HUDEP-2 (cell line): ENCODE results near the gene IL17RE.
"Not testable (repeated sequence)": the region's sequence is repeated elsewhere in the genome, so short reads cannot be mapped to it uniquely, and the experiment has no call there.

ENCODE experiments used
- DNase-seq, 76 experiments: peaks; one replicate each; lab custom pipeline; 2025; ENCODE audit not compliant: unreplicated experiment in 76 of 76; lab: John Stamatoyannopoulos, UW

IL17RE gene

GRCh38 chr3:9930804-9931418 lies 28.3 kb downstream of the IL17RE start:
- DNase-seq: peak in 3 of 76 experiments; percentile 7 to 13 (median 8)

GRCh38 chr3:9932535-9932842 lies 29.8 kb downstream of the IL17RE start:
- no peak for DNase-seq

- DNase-seq: peak in 72 of 76 experiments; percentile 14 to 84 (median 68)
Observed at GRCh38 chr3:9932843-9933560, 30.4 kb downstream of the IL17RE start.

DNA sequence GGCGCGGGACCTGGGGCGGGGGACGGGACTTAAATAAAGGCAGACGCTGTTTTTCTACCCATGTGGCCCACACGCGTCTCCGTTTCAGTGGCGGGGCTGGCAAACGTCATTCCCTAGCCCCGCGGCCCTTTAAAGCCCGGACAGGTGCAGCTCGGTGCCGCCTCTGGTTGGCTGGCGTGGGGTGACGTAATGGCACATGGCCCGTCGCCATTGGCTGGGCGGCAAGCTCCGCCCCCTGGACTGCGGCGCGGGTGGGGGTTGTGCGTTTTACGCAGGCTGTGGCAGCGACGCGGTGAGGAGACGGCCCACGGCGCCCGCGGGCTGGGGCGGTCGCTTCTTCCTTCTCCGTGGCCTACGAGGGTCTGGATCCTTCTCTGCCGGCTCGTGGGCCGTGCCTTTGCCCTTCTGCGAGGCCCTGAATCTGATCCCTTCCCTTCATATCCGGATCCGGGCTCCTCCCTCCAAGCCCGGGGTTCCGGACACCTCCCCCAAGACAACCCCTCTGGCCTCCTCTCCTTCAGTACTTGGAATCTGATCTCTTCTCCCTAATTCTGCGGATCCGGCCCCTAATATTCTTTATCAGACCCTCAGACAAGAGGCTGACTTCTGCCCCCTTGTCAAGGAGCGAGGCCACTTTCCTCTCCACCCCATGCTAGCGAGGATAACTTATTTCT lies 31.1 kb downstream of the IL17RE start, which contains the start of gene CRELD1:
Gene CRELD1 (plus strand): TSS at position 274 of the 674 bp plus-strand sequence. CDS start 605 bp downstream, outside the sequence.
- DNase-seq: peak in 74 of 76 experiments; percentile 60 to 96 (median 91)

DNA sequence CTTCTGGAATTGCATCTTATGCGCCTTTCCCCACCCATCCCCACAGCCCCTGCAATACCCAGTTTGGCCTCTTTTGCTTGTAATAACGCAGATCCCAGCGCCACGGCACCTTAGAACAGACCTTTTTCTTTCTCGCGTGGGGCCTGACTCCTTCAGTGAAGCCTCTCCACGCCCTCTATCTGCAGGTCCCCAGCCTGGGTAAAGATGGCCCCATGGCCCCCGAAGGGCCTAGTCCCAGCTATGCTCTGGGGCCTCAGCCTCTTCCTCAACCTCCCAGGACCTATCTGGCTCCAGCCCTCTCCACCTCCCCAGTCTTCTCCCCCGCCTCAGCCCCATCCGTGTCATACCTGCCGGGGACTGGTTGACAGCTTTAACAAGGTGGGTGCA lies 31.6 kb downstream of the IL17RE start:
- peak in 9 of 76 experiments; percentile 24 to 48 (median 41) for DNase-seq

- DNase-seq: no peak
Observed at GRCh38 chr3:9934993-9935392, 32.3 kb downstream of the IL17RE start.

DNA sequence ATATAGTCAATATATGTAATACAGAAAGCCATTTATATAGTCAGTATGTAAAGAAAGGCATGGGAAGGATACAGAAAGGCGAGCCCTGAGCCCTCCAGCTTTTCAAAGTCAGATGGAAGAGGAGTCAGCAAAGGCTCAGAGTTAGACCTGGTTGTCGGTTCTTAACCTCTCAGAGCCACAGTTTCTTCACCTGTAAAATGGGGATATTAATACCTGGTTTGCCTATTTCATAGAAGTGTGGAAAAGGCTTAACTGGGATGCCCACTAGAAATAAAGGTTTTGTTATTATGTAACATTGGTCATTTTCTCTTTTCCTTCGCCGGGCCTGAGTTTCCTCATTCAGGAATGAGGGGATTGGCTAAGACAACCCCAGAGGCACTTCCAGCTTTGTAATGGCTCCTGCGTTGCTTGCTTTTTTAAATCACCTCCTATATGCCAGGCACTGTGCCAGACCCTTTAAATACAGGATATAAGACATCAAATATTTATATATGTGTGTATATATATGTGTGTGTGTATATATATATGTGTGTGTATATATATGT lies 33.4 kb downstream of the IL17RE start:
- DNase-seq: no peak

- peak in 3 of 76 experiments; percentile 8 to 18 (median 9) for DNase-seq
Observed at GRCh38 chr3:9937486-9938238, 35.0 kb downstream of the IL17RE start.

- no peak for DNase-seq
Observed at GRCh38 chr3:9938966-9939365, 36.3 kb downstream of the IL17RE start.

GRCh38 chr3:9939906-9940305 lies 37.3 kb downstream of the IL17RE start:
- not testable (repeated sequence) for DNase-seq

DNA sequence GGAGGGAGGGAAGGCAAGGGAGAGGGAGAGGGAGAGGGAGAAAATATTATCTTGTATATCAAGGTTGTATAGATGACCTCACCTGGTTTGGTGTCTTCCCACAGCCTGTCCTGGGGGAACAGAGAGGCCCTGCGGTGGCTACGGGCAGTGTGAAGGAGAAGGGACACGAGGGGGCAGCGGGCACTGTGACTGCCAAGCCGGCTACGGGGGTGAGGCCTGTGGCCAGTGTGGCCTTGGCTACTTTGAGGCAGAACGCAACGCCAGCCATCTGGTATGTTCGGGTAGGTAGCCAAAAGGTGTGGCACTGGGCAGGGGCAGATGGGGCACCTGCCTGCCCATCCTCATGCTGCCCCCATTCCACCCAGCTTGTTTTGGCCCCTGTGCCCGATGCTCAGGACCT lies 38.1 kb downstream of the IL17RE start:
- DNase-seq: no peak

DNA sequence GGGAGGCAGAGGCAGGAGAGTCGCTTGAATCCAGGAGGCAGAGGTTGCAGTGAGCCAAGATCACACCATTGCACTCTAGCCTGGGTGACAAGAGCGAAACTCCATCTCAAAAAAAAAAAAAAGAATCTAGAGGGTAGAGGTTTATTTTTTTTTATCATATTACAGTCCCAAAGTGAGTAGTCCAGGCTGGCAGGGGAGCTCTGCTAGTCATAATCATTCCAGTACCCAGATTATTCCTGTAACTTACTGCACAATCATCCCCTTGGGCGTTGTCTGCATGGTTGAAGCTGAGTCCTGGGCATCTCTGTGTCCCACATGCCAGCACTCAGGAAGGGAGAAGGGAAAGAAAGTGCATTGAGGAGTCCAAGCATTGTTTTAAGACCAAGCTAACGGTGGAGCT lies 39.5 kb downstream of the IL17RE start:
- no peak for DNase-seq

DNA sequence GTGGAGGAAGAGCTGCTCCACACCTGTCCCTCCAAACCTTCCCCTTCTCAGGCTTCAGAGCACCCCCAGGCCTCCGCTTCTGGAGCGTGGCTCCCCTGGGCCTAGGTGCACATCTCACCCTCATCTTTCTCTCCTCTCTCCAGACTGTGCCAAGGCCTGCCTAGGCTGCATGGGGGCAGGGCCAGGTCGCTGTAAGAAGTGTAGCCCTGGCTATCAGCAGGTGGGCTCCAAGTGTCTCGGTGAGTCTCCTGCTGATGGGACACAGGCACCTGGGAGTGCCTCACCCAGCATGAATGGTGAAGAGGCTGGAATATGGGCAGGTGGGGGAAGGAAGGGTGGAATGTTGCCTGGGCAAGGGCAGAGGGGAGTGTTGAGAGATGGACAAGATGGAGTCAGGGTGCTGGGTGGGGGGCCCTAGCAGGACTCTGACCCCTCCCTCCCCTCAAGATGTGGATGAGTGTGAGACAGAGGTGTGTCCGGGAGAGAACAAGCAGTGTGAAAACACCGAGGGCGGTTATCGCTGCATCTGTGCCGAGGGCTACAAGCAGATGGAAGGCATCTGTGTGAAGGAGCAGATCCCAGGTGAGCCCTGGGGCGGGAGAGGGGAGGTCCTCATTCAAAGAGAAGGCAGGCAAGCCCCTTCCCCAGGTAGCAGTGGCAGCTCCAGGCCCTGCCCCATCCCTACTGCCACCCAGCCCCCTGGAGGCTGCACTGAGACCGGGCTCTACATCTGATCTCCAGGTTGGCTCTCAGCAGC lies 40.5 kb downstream of the IL17RE start:
- no peak for DNase-seq

- DNase-seq: no peak
Observed at GRCh38 chr3:9944271-9944670, 41.6 kb downstream of the IL17RE start.

- no peak for DNase-seq
Observed at GRCh38 chr3:9945358-9945757, 42.7 kb downstream of the IL17RE start.

DNA sequence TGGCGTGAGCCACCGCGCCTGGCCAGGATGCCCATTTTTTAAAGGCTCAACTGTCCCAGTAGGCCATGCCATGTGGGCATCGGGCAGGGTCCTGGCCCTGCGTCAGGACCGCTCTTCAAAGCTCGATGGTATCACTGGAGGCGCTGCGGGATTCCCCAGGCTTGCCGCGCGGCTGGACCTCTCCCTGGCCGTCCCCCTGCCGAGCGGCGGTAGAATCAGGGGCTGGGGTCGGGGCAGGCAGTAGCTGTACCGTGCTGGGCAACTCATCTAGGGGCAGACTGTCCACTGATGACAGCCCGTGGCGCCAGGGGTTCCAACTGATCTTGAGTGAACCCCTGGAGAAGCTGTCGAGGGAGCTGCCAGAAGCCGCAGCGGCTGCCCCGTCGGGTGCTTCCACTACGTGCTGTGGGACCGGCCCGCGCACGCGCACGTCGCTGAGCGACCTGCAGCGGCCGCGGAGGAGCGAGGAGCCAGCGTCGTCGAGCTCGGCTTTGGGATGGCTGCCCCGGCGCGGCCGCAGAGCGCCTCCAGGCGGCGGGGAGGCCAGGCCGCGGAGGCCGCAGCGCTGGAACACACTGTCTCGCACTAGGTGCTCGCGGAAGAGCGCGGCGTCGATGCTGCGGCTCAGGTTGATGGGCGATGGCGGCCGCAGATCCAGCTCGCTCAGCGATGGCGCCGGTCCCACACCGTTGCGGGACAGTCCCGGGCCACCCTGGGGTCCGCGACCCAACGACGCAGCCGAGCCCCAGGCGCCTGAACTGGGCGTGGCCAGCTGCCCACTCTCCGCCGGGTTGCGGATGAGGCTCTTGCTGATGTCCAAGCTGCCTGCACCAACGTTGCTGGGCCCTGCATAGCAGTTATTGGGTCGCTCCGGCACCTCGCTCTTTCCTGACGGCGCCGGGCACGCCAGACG lies 43.7 kb downstream of the IL17RE start:
- peak in 72 of 76 experiments; percentile 6 to 88 (median 74) for DNase-seq

DNA sequence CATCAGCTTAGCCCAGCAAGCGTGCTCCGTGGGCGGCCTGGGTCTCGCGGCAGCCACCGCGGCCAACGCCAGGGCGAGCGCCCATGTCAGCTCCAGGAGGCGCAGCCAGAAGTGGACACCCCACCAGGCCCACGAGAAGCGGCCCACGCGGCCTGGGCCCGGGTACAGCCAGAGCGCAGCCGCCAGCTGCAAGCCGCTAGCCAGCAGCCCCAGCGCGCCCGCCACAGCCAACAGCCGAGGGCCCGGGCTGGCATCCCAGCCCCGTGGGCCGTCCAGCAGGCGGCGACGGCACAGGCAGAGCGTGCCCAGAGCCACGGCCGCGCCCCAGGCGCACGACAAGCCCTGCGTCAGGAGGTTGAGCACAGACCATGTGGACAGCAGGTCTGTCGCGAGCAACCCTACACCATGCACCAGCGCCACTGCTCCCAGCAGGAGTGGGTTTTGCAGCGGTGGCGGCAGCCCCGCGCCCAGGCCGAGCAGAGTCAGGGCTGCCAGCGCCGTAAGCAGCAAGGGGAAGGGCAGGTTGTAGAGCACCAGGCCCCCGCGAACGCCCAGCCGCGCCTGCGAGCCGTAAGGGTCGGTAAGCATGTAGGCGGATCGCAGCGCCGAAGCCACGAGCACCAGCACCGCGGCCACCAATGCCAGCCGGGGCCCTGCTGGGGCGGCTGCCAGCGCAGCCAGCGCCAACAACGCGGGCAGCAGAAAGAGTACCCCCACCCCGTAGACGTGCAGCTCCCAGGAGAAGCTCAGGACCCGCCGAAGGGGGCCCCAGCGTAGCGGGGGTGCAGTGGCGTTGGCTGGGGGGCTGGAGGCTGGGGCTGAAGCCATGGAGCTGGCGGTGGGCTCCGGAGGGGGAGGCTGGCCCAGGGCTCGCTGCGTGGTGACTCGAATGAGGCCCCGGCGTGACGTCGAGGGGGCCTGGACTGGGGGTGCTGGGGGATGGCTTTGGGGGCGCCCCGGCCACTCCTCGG lies 44.7 kb downstream of the IL17RE start:
- DNase-seq: no peak

DNA sequence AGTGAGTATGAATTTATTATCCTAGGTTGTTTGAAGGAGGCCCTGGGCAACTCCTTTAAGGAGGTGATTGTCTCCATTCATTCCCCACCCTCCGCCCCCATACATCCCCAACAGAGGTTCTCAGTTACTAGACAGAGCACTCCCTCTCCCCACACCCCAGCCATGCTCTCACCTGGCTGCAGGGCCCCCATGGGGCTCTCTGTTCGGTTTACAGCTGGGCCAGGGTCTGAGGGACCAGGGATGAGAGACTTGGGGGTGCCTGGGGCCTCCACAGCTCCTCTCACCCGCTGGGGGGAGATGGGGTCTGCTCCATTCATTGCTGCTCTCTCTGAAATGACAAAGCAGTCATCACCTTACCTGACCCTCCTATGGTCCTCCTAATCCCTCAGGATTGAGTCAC lies 45.9 kb downstream of the IL17RE start:
- no peak for DNase-seq
